ENCODE data around the gene CCDC188. TPM values are rescaled to one million over a fixed set of nuclear protein-coding genes. Genes with fewer than 3 reads are reported as not detected.

CCDC188 gene
- polyA plus RNA-seq, 1 donor (not counting 4 experiments of a cell fraction or from before 2014, with no cell fraction given) = not detected

GRCh38 chr22:20128902-20129746 lies 21.7 kb downstream of the CCDC188 start:
- no peaks in the 10 kb centered on the region for H3K9me3 ChIP-seq (ENCODE audit: control insufficient read depth, low read depth, low read length)
- no peak overlapping the region for H3K4me3 ChIP-seq (ENCODE audit: control insufficient read depth in 2 of 3, extremely low read depth in 1 of 3, insufficient read depth in 2 of 3, low read depth in 1 of 3, low read length in 3 of 3)
- DNase-seq (ENCODE audit: low read depth, low spot score) (no peak), FAIRE-seq (peak; percentile 17)
- TF ChIP-seq CTCF (optimal IDR thresholded peaks at IDR 0.05 in 1 of 3, IDR thresholded peaks at IDR 0.05 in 1 of 3, conservative IDR thresholded peaks at IDR 0.05 in 1 of 3; ENCODE audit: extremely low read depth in 1 of 3, insufficient read depth in 2 of 3, low read length in 3 of 3) (peak; percentile 64 to 92 (median 73)), EZH2 (IDR thresholded peaks at IDR 0.05; ENCODE audit: low read length) (no peak)
- no peaks in the 10 kb centered on the region for H3K27me3 ChIP-seq (ENCODE audit: control insufficient read depth, extremely low read depth, insufficient read depth, low read length)
- H3K27ac ChIP-seq (ENCODE audit: control insufficient read depth, insufficient read depth, low read length) = no peak overlapping the region
- H3K79me2 ChIP-seq (ENCODE audit: control insufficient read depth, insufficient read depth, low read length) = peaks cover 20% of the 10 kb centered on the region
- H3K9ac ChIP-seq (ENCODE audit: control insufficient read depth, extremely low read depth, insufficient read depth, low read length) = no peak overlapping the region
- no peaks in the 10 kb centered on the region for H3K9me1 ChIP-seq (ENCODE audit: control insufficient read depth, extremely low read depth, insufficient read depth, low read length)
- no peak overlapping the region for H2AFZ ChIP-seq (ENCODE audit: control insufficient read depth, low read length)
- peaks cover 4% of the 10 kb centered on the region for H4K20me1 ChIP-seq (ENCODE audit: control insufficient read depth, extremely low read depth, insufficient read depth, low read length)
- peaks cover 15% of the 10 kb centered on the region in 2 experiments for H3K36me3 ChIP-seq (ENCODE audit: control insufficient read depth in 2 of 2, extremely low read depth in 1 of 2, insufficient read depth in 2 of 2, low read length in 2 of 2)
- dilution Hi-C loops (cut with MboI; ENCODE audit: extremely low pct_ligation_motif_present, low sequenced_read_pairs) = no loop called here
- H3K4me1 ChIP-seq (ENCODE audit: control insufficient read depth, extremely low read depth, insufficient read depth, low read length) = peaks cover 13% of the 10 kb centered on the region
- no peak overlapping the region for H3K4me2 ChIP-seq (ENCODE audit: control insufficient read depth, extremely low read depth, insufficient read depth, low read depth, low read length)

- Histone ChIP-seq H3K4me3 (ENCODE audit: control insufficient read depth in 2 of 3, extremely low read depth in 1 of 3, insufficient read depth in 2 of 3, low read depth in 1 of 3, low read length in 3 of 3) (no peak overlapping the region), H3K36me3 (ENCODE audit: control insufficient read depth in 2 of 2, extremely low read depth in 1 of 2, insufficient read depth in 2 of 2, low read length in 2 of 2) (peaks cover 16 to 18% of the 10 kb centered on the region in 2 experiments), H3K4me1 (ENCODE audit: control insufficient read depth, extremely low read depth, insufficient read depth, low read length) (peaks cover 9% of the 10 kb centered on the region), H3K27ac (ENCODE audit: control insufficient read depth, insufficient read depth, low read length) (no peak overlapping the region), H3K9me1 (ENCODE audit: control insufficient read depth, extremely low read depth, insufficient read depth, low read length) (no peaks in the 10 kb centered on the region), H3K79me2 (ENCODE audit: control insufficient read depth, insufficient read depth, low read length) (peaks cover 21% of the 10 kb centered on the region), H3K27me3 (ENCODE audit: control insufficient read depth, extremely low read depth, insufficient read depth, low read length) (no peaks in the 10 kb centered on the region), H3K9me3 (ENCODE audit: control insufficient read depth, low read depth, low read length) (no peaks in the 10 kb centered on the region), H2AFZ (ENCODE audit: control insufficient read depth, low read length) (no peak overlapping the region), H3K4me2 (ENCODE audit: control insufficient read depth, extremely low read depth, insufficient read depth, low read depth, low read length) (no peak overlapping the region), H3K9ac (ENCODE audit: control insufficient read depth, extremely low read depth, insufficient read depth, low read length) (no peak overlapping the region), H4K20me1 (ENCODE audit: control insufficient read depth, extremely low read depth, insufficient read depth, low read length) (no peaks in the 10 kb centered on the region)
- no peak for TF ChIP-seq CTCF (optimal IDR thresholded peaks at IDR 0.05 in 1 of 3, IDR thresholded peaks at IDR 0.05 in 1 of 3, conservative IDR thresholded peaks at IDR 0.05 in 1 of 3; ENCODE audit: extremely low read depth in 1 of 3, insufficient read depth in 2 of 3, low read length in 3 of 3)
- no peak for TF ChIP-seq EZH2 (IDR thresholded peaks at IDR 0.05; ENCODE audit: low read length)
- FAIRE-seq (no peak), DNase-seq (ENCODE audit: low read depth, low spot score) (no peak)
- dilution Hi-C loops (cut with MboI; ENCODE audit: extremely low pct_ligation_motif_present, low sequenced_read_pairs) = no loop called here
These were observed 22.3 kb downstream of the CCDC188 start for GRCh38 chr22:20128619-20128901.

All from keratinocyte (primary cell).